PC-3 (cell line): Measurements from ENCODE around the gene GNAZ. TPM values are rescaled to one million over a fixed set of nuclear protein-coding genes. Genes with fewer than 3 reads are reported as not detected.
"Not testable (repeated sequence)": the region's sequence is repeated elsewhere in the genome, so short reads cannot be mapped to it uniquely, and the experiment has no call there.

ENCODE experiments used
- ATAC-seq: fragments of 200-7000 bp; cut with Tn5 transposase; 2 replicates; pipeline ENCODE4 v1.9.1; 2020; ENCODE audit warnings: mild to moderate bottlenecking, moderate library complexity
- Bru-seq: library from RNA; stranded (reverse); fragments of 400-500 nt; gene quantifications from one replicate; lab custom pipeline; 2021; lab: Mats Ljungman, UMichigan
- BruChase-seq, 2 experiments: library from RNA; stranded (reverse); fragments of 400-500 nt; gene quantifications; one replicate each; lab custom pipeline; 2021; lab: Mats Ljungman, UMichigan
- BruUV-seq: library from RNA; stranded (reverse); fragments of 400-500 nt; replicated peaks from 2 replicates; lab custom pipeline; 2021; lab: Mats Ljungman, UMichigan
- CTCF ChIA-PET: fragments of 300-600 bp; sonication (Branson Sonifier 250); formaldehyde crosslinking; loops from one replicate; lab custom pipeline; 2022; ENCODE audit warnings: antibody characterized with exemption; lab: Charles Lee
- POLR2A ChIA-PET: fragments of 300-600 bp; sonication (Branson Sonifier 250); formaldehyde crosslinking; loops from one replicate; lab custom pipeline; 2022; ENCODE audit warnings: antibody characterized with exemption; ENCODE audit not compliant: unreplicated experiment; lab: Charles Lee
- DNase-seq: peaks from one replicate; pipeline ENCODE4 v3.0.0-alpha.2; 2015
- H2AFZ ChIP-seq: fragments of 300-600 bp; sonication (generic); 2 replicates; pipeline ENCODE4 v1.6.0; 2016; ENCODE audit warnings: antibody characterized with exemption, low read length
- H3F3A ChIP-seq: fragments of 300-600 bp; sonication (generic); one replicate; pipeline ENCODE4 v1.6.0; 2017; ENCODE audit warnings: antibody characterized with exemption, low read length, control low read depth, mild to moderate bottlenecking; ENCODE audit not compliant: unreplicated experiment
- H3K27ac ChIP-seq: fragments of 300-600 bp; sonication (generic); 2 replicates; pipeline ENCODE4 v1.5.1; 2016; ENCODE audit warnings: mild to moderate bottlenecking, low read length
- H3K27me3 ChIP-seq: fragments of 300-600 bp; sonication (generic); 2 replicates; pipeline ENCODE4 v1.6.1; 2016; ENCODE audit warnings: low read length, mixed read lengths
- H3K36me3 ChIP-seq: fragments of 300-600 bp; sonication (generic); 2 replicates; pipeline ENCODE4 v1.6.1; 2016; ENCODE audit warnings: low read depth, mixed run types, low read length, mixed read lengths
- H3K4me1 ChIP-seq: fragments of 300-600 bp; sonication (generic); 2 replicates; pipeline ENCODE4 v1.5.1; 2016; ENCODE audit warnings: low read length; ENCODE audit not compliant: insufficient read depth
- H3K4me2 ChIP-seq: fragments of 300-600 bp; sonication (generic); 2 replicates; pipeline ENCODE4 v1.6.0; 2016; ENCODE audit warnings: low read length
- H3K4me3 ChIP-seq: fragments of 300-600 bp; sonication (generic); 2 replicates; pipeline ENCODE4 v1.5.1; 2016; ENCODE audit warnings: mild to moderate bottlenecking, low read length, mixed read lengths
- H3K79me2 ChIP-seq: fragments of 300-600 bp; sonication (generic); 2 replicates; pipeline ENCODE4 v1.6.1; 2017; ENCODE audit warnings: low read length, mixed read lengths
- H3K9ac ChIP-seq: fragments of 300-600 bp; sonication (generic); 2 replicates; pipeline ENCODE4 v1.6.0; 2016; ENCODE audit warnings: mild to moderate bottlenecking, low read length
- H3K9me2 ChIP-seq: fragments of 300-600 bp; sonication (generic); replicated peaks from 2 replicates; pipeline ENCODE4 v1.6.1; 2016; ENCODE audit warnings: mixed run types, low read length, mixed read lengths
- H3K9me3 ChIP-seq: fragments of 300-600 bp; sonication (generic); 2 replicates; pipeline ENCODE4 v1.6.1; 2016; ENCODE audit warnings: low read length, mixed read lengths
- H4K20me1 ChIP-seq: fragments of 300-600 bp; sonication (generic); 2 replicates; pipeline ENCODE4 v1.6.1; 2016; ENCODE audit warnings: low read length, mixed read lengths
- EZH2 ChIP-seq: fragments of 300-600 bp; sonication (generic); IDR thresholded peaks from one replicate; pipeline ENCODE4 v1.6.1; 2017; ENCODE audit warnings: antibody characterized with exemption, mild to moderate bottlenecking, low read length; ENCODE audit not compliant: unreplicated experiment
- EZH2phosphoT487 ChIP-seq: fragments of 300-600 bp; sonication (generic); IDR thresholded peaks from 2 replicates; pipeline ENCODE4 v1.6.1; 2018; ENCODE audit warnings: mild to moderate bottlenecking, antibody characterized with exemption, low read length, borderline replicate concordance
- intact Hi-C: fragments of 100-400 bp; cut with micrococcal nuclease; formaldehyde crosslinking; loops from 2 replicates; pipeline ENCODE4 v1.9.0; 2023
- long read RNA-seq: library from polyadenylated mRNA; unstranded; transcript quantifications from one replicate; pipeline ENCODE4 v2.0.0, GENCODE V29; 2021; ENCODE audit not compliant: unreplicated experiment
- total RNA-seq: library from RNA; depleted of rRNA; stranded (reverse); fragments of >200 nt; gene quantifications from 2 replicates; pipeline ENCODE4 v1.2.3, GENCODE V29; 2014; rRNA removed
- TF ChIP-seq, protein P1 (sequence below): fragments of 300-600 bp; sonication (generic); conservative IDR thresholded peaks from 2 replicates; pipeline ENCODE4 v1.5.1; 2017; ENCODE audit warnings: antibody characterized with exemption, low read depth, mild to moderate bottlenecking, low read length

The GNAZ gene
- total RNA-seq (14.4 and 17.6 TPM in 2 replicates), Bru-seq, nascent RNA (percentile 37 among the genes with signal in this experiment), BruChase-seq, experiment 1, labeled RNA remaining after a 6-hour chase (percentile 46 among the genes with signal in this experiment), BruChase-seq, experiment 2, labeled RNA remaining after a 2-hour chase (percentile 38 among the genes with signal in this experiment)
- long read RNA-seq, transcript GNAZ-203 (3 exons, 3,333 nt), result major isoform, 6 of 15 reads
- long read RNA-seq, partial matches to known transcripts, result 4 of 15 reads
- long read RNA-seq, other reads (novel, unspliced or antisense), result 5 of 15 reads

DNA sequence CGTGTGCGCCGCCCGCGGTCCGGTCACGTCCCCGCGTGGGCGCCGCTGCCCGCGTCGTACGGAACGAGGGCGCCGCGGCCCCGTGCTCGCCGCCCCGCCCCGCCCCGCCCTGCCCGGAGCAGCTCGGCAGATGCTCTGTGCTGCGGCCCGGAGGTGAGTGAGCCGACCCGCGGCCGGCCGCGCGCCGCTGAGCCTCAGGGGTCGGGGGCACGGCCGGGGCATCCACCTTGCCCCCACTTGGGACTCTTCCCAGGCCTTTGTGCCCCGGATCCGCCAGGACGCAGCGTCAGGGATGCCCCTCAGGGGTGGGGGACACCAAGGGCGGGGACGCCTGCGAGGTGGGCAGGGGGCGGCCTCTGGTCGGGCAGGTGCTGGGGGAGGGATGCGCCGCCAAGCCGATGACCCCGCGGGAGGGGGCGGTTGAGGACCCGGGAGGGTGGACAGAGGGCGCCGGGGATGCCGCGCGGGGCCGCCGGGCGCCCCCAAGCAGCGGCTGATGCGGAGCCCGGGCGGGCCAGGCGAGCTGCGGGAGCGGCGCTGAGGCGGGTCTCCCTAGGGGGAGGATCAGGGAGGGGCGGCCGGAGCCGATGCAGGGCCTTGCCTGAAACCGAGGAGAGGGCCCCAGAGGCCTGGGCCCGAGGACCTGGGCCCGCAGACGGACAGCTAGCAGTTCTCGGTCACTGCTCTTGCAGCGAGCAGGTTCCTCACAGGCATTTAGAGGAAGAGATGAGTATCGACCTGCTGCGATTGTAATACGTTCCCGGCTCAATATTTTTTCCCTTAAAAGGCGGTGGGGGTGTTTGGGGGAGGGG, at the start of gene GNAZ:
Gene GNAZ (plus strand): TSS at position 102 of the 812 bp plus-strand sequence. CDS start 25,177 bp downstream, outside the sequence.
- Histone ChIP-seq H3K27ac (no peak within 1 kb of the TSS), H3K4me3 (peak within 1 kb of the TSS; percentile 84), H3K79me2 (no peaks in the 10 kb centered on the region), H3K36me3 (no peaks in the 10 kb centered on the region), H3K9me2 (no peaks in the 10 kb centered on the region), H3F3A (no peaks in the 10 kb centered on the region), H3K9me3 (no peaks in the 10 kb centered on the region), H3K4me1 (peaks cover 12% of the 10 kb centered on the region; the same call in 1 of the 2 replicates), H3K4me2 (peak within 1 kb of the TSS; percentile 100), H2AFZ (peak within 1 kb of the TSS; percentile 98), H3K9ac (peak within 1 kb of the TSS; percentile 33; the same call in 1 of the 2 replicates), H3K27me3 (no peaks in the 10 kb centered on the region), H4K20me1 (no peaks in the 10 kb centered on the region)
- ATAC-seq, result peak; percentile 67
- TF ChIP-seq EZH2phosphoT487 (no peak), EZH2 (no peak)
- TF ChIP-seq, protein P1, sequence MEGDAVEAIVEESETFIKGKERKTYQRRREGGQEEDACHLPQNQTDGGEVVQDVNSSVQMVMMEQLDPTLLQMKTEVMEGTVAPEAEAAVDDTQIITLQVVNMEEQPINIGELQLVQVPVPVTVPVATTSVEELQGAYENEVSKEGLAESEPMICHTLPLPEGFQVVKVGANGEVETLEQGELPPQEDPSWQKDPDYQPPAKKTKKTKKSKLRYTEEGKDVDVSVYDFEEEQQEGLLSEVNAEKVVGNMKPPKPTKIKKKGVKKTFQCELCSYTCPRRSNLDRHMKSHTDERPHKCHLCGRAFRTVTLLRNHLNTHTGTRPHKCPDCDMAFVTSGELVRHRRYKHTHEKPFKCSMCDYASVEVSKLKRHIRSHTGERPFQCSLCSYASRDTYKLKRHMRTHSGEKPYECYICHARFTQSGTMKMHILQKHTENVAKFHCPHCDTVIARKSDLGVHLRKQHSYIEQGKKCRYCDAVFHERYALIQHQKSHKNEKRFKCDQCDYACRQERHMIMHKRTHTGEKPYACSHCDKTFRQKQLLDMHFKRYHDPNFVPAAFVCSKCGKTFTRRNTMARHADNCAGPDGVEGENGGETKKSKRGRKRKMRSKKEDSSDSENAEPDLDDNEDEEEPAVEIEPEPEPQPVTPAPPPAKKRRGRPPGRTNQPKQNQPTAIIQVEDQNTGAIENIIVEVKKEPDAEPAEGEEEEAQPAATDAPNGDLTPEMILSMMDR, result no peak
- CTCF ChIA-PET, result interaction anchor here (0.6 kb wide), 1 partner anchor 1868 kb away, joined by 10 read pairs; no protein-coding TSS in a partner anchor
- POLR2A ChIA-PET, result no interaction called here
- intact Hi-C loops, result no loop called here
- no TSS peak for BruUV-seq
- no peak for DNase-seq

DNA sequence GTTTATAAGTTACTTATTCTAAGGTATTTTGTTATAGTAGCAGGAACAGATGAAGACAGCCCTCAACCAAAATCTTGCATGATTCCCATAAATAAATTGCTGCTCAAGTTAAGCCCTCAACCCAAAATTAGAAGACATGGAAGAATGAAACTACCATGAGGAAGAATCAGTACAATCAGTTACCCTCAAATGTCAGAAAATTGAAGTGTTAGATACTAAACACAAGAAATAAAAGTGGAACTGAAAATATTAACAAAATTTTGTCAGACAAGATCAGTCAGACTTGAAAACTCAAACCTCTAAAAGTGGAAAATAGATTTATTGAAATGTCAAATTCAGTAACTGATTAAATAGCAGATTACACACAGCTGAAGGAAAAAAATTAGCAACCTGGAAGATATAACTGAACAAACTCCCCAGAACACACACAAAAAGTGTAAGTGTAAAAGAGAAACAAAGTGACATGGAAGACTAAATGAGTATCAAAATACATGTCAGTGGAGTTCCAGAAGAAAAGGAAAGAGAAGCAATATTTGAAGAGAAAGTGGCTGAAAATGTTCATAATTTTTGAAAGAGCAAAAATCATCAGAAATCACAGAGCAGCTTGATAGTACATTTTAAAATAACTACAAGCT, 49.5 kb upstream of the GNAZ start:
- Histone ChIP-seq H3F3A (no peaks in the 10 kb centered on the region), H3K9me2 (no peaks in the 10 kb centered on the region), H3K27ac (no peak overlapping the region), H3K9me3 (no peaks in the 10 kb centered on the region), H4K20me1 (no peaks in the 10 kb centered on the region), H3K4me3 (no peak overlapping the region), H3K4me1 (no peaks in the 10 kb centered on the region), H3K4me2 (no peak overlapping the region), H2AFZ (no peak overlapping the region), H3K9ac (no peak overlapping the region), H3K36me3 (no peaks in the 10 kb centered on the region), H3K27me3 (no peaks in the 10 kb centered on the region), H3K79me2 (no peaks in the 10 kb centered on the region)
- ATAC-seq, result no peak
- ChIA-PET POLR2A (no interaction called here), CTCF (no interaction called here)
- intact Hi-C loops, result no loop called here
- no peak for TF ChIP-seq EZH2
- TF ChIP-seq, protein P1, result no peak
- no peak for TF ChIP-seq EZH2phosphoT487
- no TSS peak for BruUV-seq
- DNase-seq, result no peak

DNA sequence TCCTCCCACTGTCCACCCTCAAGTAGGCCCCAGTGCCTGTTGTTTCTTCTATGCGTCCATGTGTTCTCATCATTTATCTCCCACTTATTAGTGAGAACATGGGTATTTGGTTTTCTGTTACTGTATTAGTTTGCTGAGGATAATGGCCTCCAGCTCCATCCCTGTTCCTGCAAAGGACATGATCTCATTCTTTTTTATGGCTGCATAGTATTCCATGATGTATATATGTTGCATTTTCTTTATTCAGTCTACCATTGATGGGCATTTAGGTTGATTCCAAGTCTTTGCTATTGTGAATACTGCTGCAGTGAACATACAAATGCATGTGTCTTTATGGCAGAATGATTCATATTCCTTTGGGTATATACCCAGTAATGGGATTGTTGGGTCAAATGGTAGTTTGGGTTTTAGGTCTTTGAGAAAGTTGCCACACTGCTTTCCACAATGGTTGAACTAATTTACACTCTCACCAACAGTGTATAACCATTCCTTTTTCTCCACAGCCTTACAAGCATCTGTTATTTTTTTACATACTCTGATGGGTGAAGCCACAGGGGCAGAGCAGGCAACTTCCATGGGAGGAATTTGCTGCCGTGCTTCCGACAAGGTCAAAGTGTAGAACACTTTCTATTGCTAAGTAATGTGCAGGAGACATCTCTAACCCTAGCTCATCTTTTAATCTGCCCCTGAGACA, 48.5 kb upstream of the GNAZ start:
- POLR2A ChIA-PET, BruUV-seq, DNase-seq, H3K9ac ChIP-seq, H3K27ac ChIP-seq, CTCF ChIA-PET, H3K79me2 ChIP-seq, H3F3A ChIP-seq, H3K4me2 ChIP-seq, H3K9me2 ChIP-seq, H3K9me3 ChIP-seq, H3K4me1 ChIP-seq, H3K36me3 ChIP-seq, H2AFZ ChIP-seq, H4K20me1 ChIP-seq, ATAC-seq, intact Hi-C loops, H3K4me3 ChIP-seq, H3K27me3 ChIP-seq: not testable (repeated sequence)
